Panc1 (cell line): ENCODE measurements around the gene TSHZ3. TPM values are rescaled to one million over a fixed set of nuclear protein-coding genes. Genes with fewer than 3 reads are reported as not detected.

ENCODE experiments used
- ATAC-seq: fragments of 200-7000 bp; cut with Tn5 transposase; 2 replicates; pipeline ENCODE4 v1.9.1; 2020; ENCODE audit warnings: mild to moderate bottlenecking, moderate library complexity
- BruUV-seq: library from RNA; stranded (reverse); fragments of 400-500 nt; replicated peaks from 2 replicates; lab custom pipeline; 2021; lab: Mats Ljungman, UMichigan
- CTCF ChIA-PET: fragments of 300-600 bp; sonication (Branson Sonifier 250); formaldehyde crosslinking; loops from one replicate; lab custom pipeline; 2022; ENCODE audit warnings: antibody characterized with exemption; lab: Charles Lee
- POLR2A ChIA-PET: fragments of 300-600 bp; sonication (Branson Sonifier 250); formaldehyde crosslinking; loops from one replicate; lab custom pipeline; 2022; ENCODE audit warnings: antibody characterized with exemption; lab: Charles Lee
- DNase-seq: peaks from one replicate; pipeline ENCODE4 v3.0.0-alpha.2; 2010; ENCODE audit warnings: low read depth, low spot score
- H3K27ac ChIP-seq: 2 replicates; pipeline ENCODE4 v1.5.1; 2011; ENCODE audit warnings: mild to moderate bottlenecking, low read length, inconsistent platforms
- H3K27me3 ChIP-seq: fragments of 200-500 bp; sonication (Bioruptor generic); 2 replicates; pipeline ENCODE4 v1.6.0; 2014; ENCODE audit warnings: low read length, inconsistent platforms; ENCODE audit not compliant: control insufficient read depth, insufficient read depth
- H3K36me3 ChIP-seq: fragments of 200-500 bp; sonication (Bioruptor generic); 2 replicates; pipeline ENCODE4 v1.5.1; 2014; ENCODE audit warnings: inconsistent platforms, mild to moderate bottlenecking, low read length, moderate library complexity; ENCODE audit not compliant: control insufficient read depth, insufficient read depth
- H3K4me1 ChIP-seq: 2 replicates; pipeline ENCODE4 v1.5.1; 2011; ENCODE audit warnings: inconsistent platforms, mild to moderate bottlenecking, low read length, moderate library complexity; ENCODE audit not compliant: control insufficient read depth, insufficient read depth
- H3K4me3 ChIP-seq, 2 experiments: 2 replicates each; pipeline ENCODE4 v1.5.1; 2011 to 2012; ENCODE audit warnings: low read depth in 2 of 2, low read length in 2 of 2, mild to moderate bottlenecking in 2 of 2, inconsistent platforms in 1 of 2, moderate library complexity in 1 of 2
- H3K9me3 ChIP-seq: fragments of 200-500 bp; sonication (Bioruptor generic); 2 replicates; pipeline ENCODE4 v1.5.1; 2014; ENCODE audit warnings: low read depth, mild to moderate bottlenecking, inconsistent platforms, low read length, moderate library complexity; ENCODE audit not compliant: control insufficient read depth, insufficient read depth
- POLR2AphosphoS5 ChIP-seq: IDR thresholded peaks from 2 replicates; pipeline ENCODE4 v1.6.1; 2012; ENCODE audit warnings: mild to moderate bottlenecking, low read depth, low read length, moderate library complexity
- SIN3A ChIP-seq: IDR thresholded peaks from 2 replicates; pipeline ENCODE4 v1.6.1; 2012; ENCODE audit warnings: low read depth, mild to moderate bottlenecking, low read length, moderate library complexity, borderline replicate concordance; ENCODE audit not compliant: insufficient read depth
- TCF7L2 ChIP-seq: IDR thresholded peaks from 2 replicates; pipeline ENCODE4 v1.6.1; 2011; ENCODE audit warnings: mild to moderate bottlenecking, low read depth, low read length, inconsistent platforms
- in situ Hi-C: cut with HindIII; loops from 2 replicates; pipeline ENCODE4 v1.10.0; 2016; ENCODE audit warnings: low sequenced_read_pairs, low pct_unique_long_range_greater_than_20kb
- intact Hi-C: fragments of 100-400 bp; cut with micrococcal nuclease; formaldehyde crosslinking; loops from one replicate; pipeline ENCODE4 v1.10.0; 2022; ENCODE audit not compliant: unreplicated experiment
- total RNA-seq: library from RNA; stranded (reverse); gene quantifications from one replicate; pipeline ENCODE4 v1.2.1, GENCODE V29; 2021; ENCODE audit not compliant: unreplicated experiment
- TF ChIP-seq, protein P1 (sequence below): fragments of 450-650 bp; IDR thresholded peaks from 2 replicates; pipeline ENCODE4 v1.5.1; 2017; ENCODE audit warnings: mild to moderate bottlenecking
- TF ChIP-seq, protein P2 (sequence below), 2 experiments: IDR thresholded peaks; 2 replicates each; pipeline ENCODE4 v1.6.1; 2011 to 2012; ENCODE audit warnings: low read depth in 2 of 2, control low read depth in 1 of 2, low read length in 1 of 2, mild to moderate bottlenecking in 1 of 2, moderate library complexity in 1 of 2; ENCODE audit not compliant: insufficient read depth in 1 of 2

The TSHZ3 gene
- total RNA-seq, 1 experiment from 2014 or later: 7.8 TPM

- BruUV-seq: no TSS peak
- DNase-seq (no peak), ATAC-seq (peak; percentile 74; the same call in 1 of the 2 replicates)
- no peak overlapping the region for H3K27ac ChIP-seq
- POLR2A ChIA-PET: interaction anchor here (0.6 kb wide), 1 partner anchor 83 kb away, joined by 4 read pairs; no protein-coding TSS in a partner anchor
- H3K36me3 ChIP-seq: no peaks in the 10 kb centered on the region
- TF ChIP-seq, protein P1, sequence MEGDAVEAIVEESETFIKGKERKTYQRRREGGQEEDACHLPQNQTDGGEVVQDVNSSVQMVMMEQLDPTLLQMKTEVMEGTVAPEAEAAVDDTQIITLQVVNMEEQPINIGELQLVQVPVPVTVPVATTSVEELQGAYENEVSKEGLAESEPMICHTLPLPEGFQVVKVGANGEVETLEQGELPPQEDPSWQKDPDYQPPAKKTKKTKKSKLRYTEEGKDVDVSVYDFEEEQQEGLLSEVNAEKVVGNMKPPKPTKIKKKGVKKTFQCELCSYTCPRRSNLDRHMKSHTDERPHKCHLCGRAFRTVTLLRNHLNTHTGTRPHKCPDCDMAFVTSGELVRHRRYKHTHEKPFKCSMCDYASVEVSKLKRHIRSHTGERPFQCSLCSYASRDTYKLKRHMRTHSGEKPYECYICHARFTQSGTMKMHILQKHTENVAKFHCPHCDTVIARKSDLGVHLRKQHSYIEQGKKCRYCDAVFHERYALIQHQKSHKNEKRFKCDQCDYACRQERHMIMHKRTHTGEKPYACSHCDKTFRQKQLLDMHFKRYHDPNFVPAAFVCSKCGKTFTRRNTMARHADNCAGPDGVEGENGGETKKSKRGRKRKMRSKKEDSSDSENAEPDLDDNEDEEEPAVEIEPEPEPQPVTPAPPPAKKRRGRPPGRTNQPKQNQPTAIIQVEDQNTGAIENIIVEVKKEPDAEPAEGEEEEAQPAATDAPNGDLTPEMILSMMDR: no peak; the same call in 1 of the 2 replicates
- TF ChIP-seq TCF7L2 (no peak), POLR2AphosphoS5 (no peak), SIN3A (no peak)
- TF ChIP-seq, protein P2, sequence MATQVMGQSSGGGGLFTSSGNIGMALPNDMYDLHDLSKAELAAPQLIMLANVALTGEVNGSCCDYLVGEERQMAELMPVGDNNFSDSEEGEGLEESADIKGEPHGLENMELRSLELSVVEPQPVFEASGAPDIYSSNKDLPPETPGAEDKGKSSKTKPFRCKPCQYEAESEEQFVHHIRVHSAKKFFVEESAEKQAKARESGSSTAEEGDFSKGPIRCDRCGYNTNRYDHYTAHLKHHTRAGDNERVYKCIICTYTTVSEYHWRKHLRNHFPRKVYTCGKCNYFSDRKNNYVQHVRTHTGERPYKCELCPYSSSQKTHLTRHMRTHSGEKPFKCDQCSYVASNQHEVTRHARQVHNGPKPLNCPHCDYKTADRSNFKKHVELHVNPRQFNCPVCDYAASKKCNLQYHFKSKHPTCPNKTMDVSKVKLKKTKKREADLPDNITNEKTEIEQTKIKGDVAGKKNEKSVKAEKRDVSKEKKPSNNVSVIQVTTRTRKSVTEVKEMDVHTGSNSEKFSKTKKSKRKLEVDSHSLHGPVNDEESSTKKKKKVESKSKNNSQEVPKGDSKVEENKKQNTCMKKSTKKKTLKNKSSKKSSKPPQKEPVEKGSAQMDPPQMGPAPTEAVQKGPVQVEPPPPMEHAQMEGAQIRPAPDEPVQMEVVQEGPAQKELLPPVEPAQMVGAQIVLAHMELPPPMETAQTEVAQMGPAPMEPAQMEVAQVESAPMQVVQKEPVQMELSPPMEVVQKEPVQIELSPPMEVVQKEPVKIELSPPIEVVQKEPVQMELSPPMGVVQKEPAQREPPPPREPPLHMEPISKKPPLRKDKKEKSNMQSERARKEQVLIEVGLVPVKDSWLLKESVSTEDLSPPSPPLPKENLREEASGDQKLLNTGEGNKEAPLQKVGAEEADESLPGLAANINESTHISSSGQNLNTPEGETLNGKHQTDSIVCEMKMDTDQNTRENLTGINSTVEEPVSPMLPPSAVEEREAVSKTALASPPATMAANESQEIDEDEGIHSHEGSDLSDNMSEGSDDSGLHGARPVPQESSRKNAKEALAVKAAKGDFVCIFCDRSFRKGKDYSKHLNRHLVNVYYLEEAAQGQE (IDR thresholded peaks at IDR 0.05; ENCODE audit: insufficient read depth in 1 of 2, low read depth in 2 of 2, low read length in 1 of 2): no peak
- CTCF ChIA-PET: no interaction called here
- no peak overlapping the region for H3K4me3 ChIP-seq
- intact Hi-C loops (no loop called here), in situ Hi-C loops (no loop called here)
- no peaks in the 10 kb centered on the region for H3K9me3 ChIP-seq
- H3K4me1 ChIP-seq: no peaks in the 10 kb centered on the region
- no peaks in the 10 kb centered on the region for H3K27me3 ChIP-seq
These were observed 100.0 kb downstream of the TSHZ3 start for GRCh38 chr19:31249217-31249616.

GRCh38 chr19:31235806-31236205 is 113.4 kb downstream of the TSHZ3 start:
- Histone ChIP-seq H3K27me3 (no peaks in the 10 kb centered on the region), H3K36me3 (no peaks in the 10 kb centered on the region), H3K27ac (no peak overlapping the region), H3K9me3 (peaks cover 3% of the 10 kb centered on the region; the same call in 1 of the 2 replicates), H3K4me3 (no peak overlapping the region), H3K4me1 (no peaks in the 10 kb centered on the region)
- ATAC-seq (no peak), DNase-seq (no peak)
- in situ Hi-C loops: no loop called here
- ChIA-PET CTCF (no interaction called here), POLR2A (no interaction called here)
- no peak for TF ChIP-seq TCF7L2
- TF ChIP-seq POLR2AphosphoS5: no peak
- TF ChIP-seq, protein P1: no peak
- TF ChIP-seq, protein P2 (IDR thresholded peaks at IDR 0.05; ENCODE audit: insufficient read depth in 1 of 2, low read depth in 2 of 2, low read length in 1 of 2): no peak
- no peak for TF ChIP-seq SIN3A
- intact Hi-C loops: no loop called here
- BruUV-seq: no TSS peak
